T-helper 2 cell treated with Interferon-gamma antibody and Interleukin-4, amounts not matched to agents 5 μg/mL and 100 μg/mL, for 36 hours (primary cell): ENCODE data around the gene OMP.

Experiments used
- DNase-seq: peaks from one replicate; pipeline ENCODE4 v3.0.0; 2021; ENCODE audit warnings: low spot score
- H3K27ac Mint-ChIP-seq: one replicate; pipeline ENCODE4 v1.8.0; 2021; ENCODE audit warnings: mild to moderate bottlenecking, mixed read lengths
- H3K27me3 Mint-ChIP-seq: one replicate; pipeline ENCODE4 v1.8.0; 2021; ENCODE audit warnings: low read depth, mixed read lengths
- H3K36me3 Mint-ChIP-seq: one replicate; pipeline ENCODE4 v1.8.0; 2021; ENCODE audit warnings: low read depth, mixed read lengths
- H3K4me1 Mint-ChIP-seq: one replicate; pipeline ENCODE4 v1.8.0; 2021; ENCODE audit warnings: low read depth, mixed read lengths
- H3K4me3 Mint-ChIP-seq: one replicate; pipeline ENCODE4 v1.8.0; 2022; ENCODE audit warnings: mild to moderate bottlenecking, moderate library complexity, mixed read lengths
- H3K9me3 Mint-ChIP-seq: one replicate; pipeline ENCODE4 v1.8.0; 2021; ENCODE audit warnings: mixed read lengths

The OMP gene

DNA sequence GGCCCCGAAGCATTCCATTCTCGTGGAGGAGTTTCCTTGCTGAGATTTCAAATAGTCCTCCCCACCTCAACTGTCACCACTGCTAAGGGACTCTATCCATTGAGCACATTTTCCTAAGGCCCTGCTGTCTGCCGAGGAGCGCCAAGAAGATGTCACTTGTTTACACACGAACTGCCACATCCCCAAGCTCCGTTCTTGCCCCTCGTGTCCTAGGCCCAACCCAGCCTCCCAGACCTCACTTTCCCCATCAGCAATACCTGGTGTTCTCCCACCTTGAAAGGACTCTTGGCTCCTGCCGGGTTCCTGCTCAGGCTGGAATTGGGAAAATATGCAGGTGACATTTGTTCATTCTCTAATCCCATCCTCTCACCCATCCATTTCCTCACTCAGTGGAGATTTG, 21.4 kb downstream of the OMP start:
- no peak overlapping the region for H3K27ac Mint-ChIP-seq
- no peaks in the 10 kb centered on the region for H3K36me3 Mint-ChIP-seq
- peaks cover 5% of the 10 kb centered on the region for H3K27me3 Mint-ChIP-seq
- H3K4me1 Mint-ChIP-seq: peaks cover 10% of the 10 kb centered on the region
- DNase-seq: no peak
- no peak overlapping the region for H3K4me3 Mint-ChIP-seq
- H3K9me3 Mint-ChIP-seq: no peaks in the 10 kb centered on the region

- Mint-ChIP-seq H3K27me3 (peaks cover 5% of the 10 kb centered on the region), H3K4me3 (no peak overlapping the region), H3K27ac (no peak overlapping the region), H3K36me3 (no peaks in the 10 kb centered on the region), H3K4me1 (peaks cover 10% of the 10 kb centered on the region), H3K9me3 (no peaks in the 10 kb centered on the region)
- DNase-seq: no peak
Observed at GRCh38 chr11:77124488-77124887, 21.8 kb downstream of the OMP start.

DNA sequence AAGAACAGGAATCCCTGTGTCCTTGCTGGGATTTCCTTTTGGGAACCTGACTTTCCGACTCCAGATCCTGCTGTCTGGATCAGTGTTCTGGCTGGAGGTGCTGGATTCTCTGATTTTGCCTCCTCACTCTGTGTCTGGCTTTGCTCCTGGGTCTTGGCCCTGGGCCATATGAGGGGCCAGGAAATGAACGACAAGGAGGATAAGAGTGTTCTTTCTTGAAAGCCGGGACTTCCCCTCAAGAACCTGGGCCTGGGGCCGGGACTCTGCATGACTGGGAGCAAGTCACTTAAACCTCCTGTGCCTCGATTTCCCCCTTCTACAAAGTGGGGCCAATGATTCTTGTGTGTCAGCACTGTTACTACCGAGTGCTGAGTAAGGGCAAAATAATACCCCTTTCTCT, 22.6 kb downstream of the OMP start:
- Mint-ChIP-seq H3K4me3 (no peak overlapping the region), H3K9me3 (no peaks in the 10 kb centered on the region), H3K36me3 (no peaks in the 10 kb centered on the region), H3K27me3 (peaks cover 5% of the 10 kb centered on the region), H3K4me1 (peaks cover 10% of the 10 kb centered on the region), H3K27ac (no peak overlapping the region)
- no peak for DNase-seq

DNA sequence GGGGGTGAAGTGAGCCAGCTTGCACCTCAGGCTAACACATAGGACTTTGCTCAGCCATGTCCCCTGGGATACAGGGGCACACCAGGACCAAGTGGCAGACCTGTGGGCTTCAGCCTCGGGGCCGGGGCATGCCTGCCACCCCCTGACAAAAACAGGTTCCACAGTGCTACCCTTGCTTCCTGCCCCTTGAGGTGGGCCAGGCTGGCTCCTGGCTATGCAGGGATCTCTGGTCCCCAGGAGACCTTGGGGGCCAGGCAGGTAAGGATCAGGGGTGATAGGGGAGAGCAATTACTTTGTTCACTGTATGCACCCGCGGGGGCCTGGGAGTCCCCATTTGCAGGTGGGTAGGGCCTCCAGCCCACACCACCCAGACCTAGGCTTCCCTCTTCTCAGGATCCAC, 23.1 kb downstream of the OMP start:
- Mint-ChIP-seq H3K27me3 (peaks cover 5% of the 10 kb centered on the region), H3K9me3 (no peaks in the 10 kb centered on the region), H3K4me1 (peaks cover 10% of the 10 kb centered on the region), H3K36me3 (no peaks in the 10 kb centered on the region), H3K4me3 (no peak overlapping the region), H3K27ac (no peak overlapping the region)
- no peak for DNase-seq

DNA sequence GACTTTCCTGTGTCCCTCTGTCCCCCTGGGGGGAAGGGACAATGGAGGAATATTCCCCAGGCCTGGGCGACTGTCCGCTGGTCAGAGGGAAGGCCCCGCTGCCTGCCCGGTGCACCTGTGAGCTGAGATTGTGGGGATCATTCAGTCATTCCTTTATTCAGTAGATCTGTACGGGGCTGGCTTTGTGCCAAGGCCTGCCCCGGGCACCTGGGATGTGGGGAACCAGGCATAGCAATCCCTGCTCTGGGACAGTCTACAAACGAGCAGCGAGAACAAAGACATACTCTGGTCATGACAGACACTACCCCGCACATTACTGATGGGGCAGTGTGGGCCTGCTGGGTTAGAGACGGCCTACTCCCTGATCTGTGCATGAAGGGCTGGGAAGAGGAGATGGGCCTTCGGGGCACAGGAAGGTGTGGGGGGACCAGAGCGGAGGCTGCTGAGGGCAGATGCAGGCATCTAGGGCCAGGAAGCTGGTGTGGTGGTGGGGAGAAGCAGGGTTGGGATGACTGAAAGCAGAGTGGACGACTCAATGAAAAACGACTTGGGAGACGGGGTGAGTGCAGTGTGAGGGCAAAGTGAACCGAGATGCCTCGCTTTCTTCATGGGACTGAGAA, 23.6 kb downstream of the OMP start:
- Mint-ChIP-seq H3K9me3 (no peaks in the 10 kb centered on the region), H3K27ac (peak overlapping the region; percentile 20), H3K27me3 (peaks cover 5% of the 10 kb centered on the region)

DNA sequence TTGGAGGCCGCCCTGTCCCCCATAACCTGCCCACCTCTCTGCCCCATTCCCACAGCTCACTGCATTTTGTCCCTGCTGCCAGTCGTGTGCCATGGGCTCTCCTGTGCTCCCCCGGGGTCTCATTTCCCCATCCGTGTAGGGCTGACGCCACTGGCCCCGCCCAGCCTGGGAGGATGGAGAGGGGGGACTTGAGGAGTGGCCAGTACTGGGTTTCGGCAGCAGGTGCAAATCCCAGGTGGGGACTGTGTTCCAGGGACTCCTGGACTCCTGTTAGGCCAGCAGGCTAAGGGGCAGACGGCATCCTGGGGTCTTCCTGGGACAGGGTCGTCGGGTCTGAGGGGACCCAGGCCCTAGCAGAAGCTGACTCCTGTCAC, 24.2 kb downstream of the OMP start:
- H3K9me3 Mint-ChIP-seq: no peaks in the 10 kb centered on the region
- peaks cover 8% of the 10 kb centered on the region for H3K4me1 Mint-ChIP-seq
- H3K36me3 Mint-ChIP-seq: no peaks in the 10 kb centered on the region
- H3K27ac Mint-ChIP-seq: no peak overlapping the region
- no peak for DNase-seq
- peak overlapping the region; percentile 70 for H3K4me3 Mint-ChIP-seq
- peaks cover 5% of the 10 kb centered on the region for H3K27me3 Mint-ChIP-seq

More for the DNA sequence above, 23.6 kb downstream of the OMP start:
- DNase-seq: no peak
- H3K36me3 Mint-ChIP-seq: no peaks in the 10 kb centered on the region
- peak overlapping the region; percentile 38 for H3K4me3 Mint-ChIP-seq
- peaks cover 8% of the 10 kb centered on the region for H3K4me1 Mint-ChIP-seq

- H3K27me3 Mint-ChIP-seq: peaks cover 5% of the 10 kb centered on the region
- H3K4me3 Mint-ChIP-seq: peak overlapping the region; percentile 70
- DNase-seq: peak; percentile 50
- H3K27ac Mint-ChIP-seq: no peak overlapping the region
- H3K36me3 Mint-ChIP-seq: no peaks in the 10 kb centered on the region
- H3K9me3 Mint-ChIP-seq: no peaks in the 10 kb centered on the region
- peaks cover 8% of the 10 kb centered on the region for H3K4me1 Mint-ChIP-seq
Observed at GRCh38 chr11:77127235-77127911, 24.7 kb downstream of the OMP start.

DNA sequence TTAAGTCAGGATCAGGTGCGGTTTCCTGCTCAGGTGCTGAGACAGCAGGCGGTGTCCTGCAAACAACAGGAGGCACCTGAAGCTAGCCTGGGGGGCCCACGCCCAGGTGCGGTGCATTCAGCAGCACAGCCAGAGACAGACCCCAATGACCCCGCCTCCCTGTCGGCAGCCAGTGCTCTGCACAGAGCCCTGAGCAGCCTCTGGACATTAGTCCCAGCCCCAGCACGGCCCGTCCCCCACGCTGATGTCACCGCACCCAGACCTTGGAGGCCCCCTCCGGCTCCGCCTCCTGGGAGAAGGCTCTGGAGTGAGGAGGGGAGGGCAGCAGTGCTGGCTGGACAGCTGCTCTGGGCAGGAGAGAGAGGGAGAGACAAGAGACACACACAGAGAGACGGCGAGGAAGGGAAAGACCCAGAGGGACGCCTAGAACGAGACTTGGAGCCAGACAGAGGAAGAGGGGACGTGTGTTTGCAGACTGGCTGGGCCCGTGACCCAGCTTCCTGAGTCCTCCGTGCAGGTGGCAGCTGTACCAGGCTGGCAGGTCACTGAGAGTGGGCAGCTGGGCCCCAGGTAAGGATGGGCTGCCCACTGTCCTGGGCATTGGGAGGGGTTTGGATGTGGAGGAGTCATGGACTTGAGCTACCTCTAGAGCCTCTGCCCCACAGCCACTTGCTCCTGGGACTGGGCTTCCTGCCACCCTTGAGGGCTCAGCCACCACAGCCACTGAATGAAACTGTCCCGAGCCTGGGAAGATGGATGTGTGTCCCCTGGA, 25.5 kb downstream of the OMP start, which contains the start of gene MYO7A:
TSS of gene MYO7A (plus strand) at position 327 of the 772 bp plus-strand sequence. CDS start 2,389 bp downstream, outside the sequence.
- H3K27me3 Mint-ChIP-seq: peaks cover 5% of the 10 kb centered on the region
- no peaks in the 10 kb centered on the region for H3K36me3 Mint-ChIP-seq
- H3K27ac Mint-ChIP-seq: no peak within 1 kb of the TSS
- no peaks in the 10 kb centered on the region for H3K9me3 Mint-ChIP-seq
- H3K4me3 Mint-ChIP-seq: peak within 1 kb of the TSS; percentile 70
- no peak for DNase-seq
- peaks cover 8% of the 10 kb centered on the region for H3K4me1 Mint-ChIP-seq

DNA sequence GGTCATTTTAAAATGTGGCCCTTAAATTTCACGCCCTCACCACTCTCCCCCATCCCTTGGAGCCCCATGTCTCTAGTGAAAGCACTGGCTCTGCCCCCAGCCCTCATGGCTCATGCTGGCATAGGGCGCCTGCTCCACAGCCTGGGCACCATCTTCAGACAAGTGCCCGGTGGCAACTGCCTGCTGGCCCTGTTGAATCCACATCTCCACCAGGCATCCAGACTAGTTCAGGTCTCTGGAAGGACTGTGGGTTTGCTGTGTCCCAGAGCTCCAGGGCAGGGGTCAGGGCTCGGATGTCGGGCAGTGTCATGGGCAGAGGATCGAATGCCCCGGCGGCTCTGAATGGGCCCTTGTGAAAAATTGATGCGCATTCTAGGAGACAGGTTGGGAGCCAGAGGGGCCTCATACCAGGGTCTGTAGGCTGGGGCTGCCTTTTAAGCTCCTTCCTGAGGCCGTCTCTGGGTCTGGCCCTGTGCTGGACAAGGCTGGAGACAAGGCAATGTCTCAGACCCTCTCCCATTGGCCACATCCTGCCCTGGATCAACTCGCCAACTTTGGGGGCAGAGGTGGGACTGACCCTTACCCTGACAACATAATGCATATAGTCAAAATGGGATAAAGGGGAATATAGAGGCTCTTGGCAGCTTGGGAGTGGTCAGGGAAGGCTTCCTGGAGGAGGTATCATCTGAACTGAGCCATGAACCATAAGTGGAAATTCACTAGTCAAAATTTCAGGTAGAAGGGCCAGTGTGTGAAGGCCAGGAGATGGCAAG, 26.6 kb downstream of the OMP start:
- no peaks in the 10 kb centered on the region for H3K36me3 Mint-ChIP-seq
- no peak for DNase-seq
- no peak overlapping the region for H3K27ac Mint-ChIP-seq
- H3K9me3 Mint-ChIP-seq: no peaks in the 10 kb centered on the region
- H3K4me3 Mint-ChIP-seq: no peak overlapping the region
- H3K27me3 Mint-ChIP-seq: peaks cover 5% of the 10 kb centered on the region
- peaks cover 8% of the 10 kb centered on the region for H3K4me1 Mint-ChIP-seq

GRCh38 chr11:77129842-77130756, 27.5 kb downstream of the OMP start:
- Mint-ChIP-seq H3K27ac (no peak overlapping the region), H3K4me3 (no peak overlapping the region), H3K4me1 (peaks cover 8% of the 10 kb centered on the region), H3K36me3 (no peaks in the 10 kb centered on the region), H3K27me3 (peaks cover 5% of the 10 kb centered on the region), H3K9me3 (no peaks in the 10 kb centered on the region)
- DNase-seq: no peak

- peaks cover 5% of the 10 kb centered on the region for H3K27me3 Mint-ChIP-seq
- H3K4me3 Mint-ChIP-seq: no peak overlapping the region
- no peaks in the 10 kb centered on the region for H3K9me3 Mint-ChIP-seq
- H3K4me1 Mint-ChIP-seq: peaks cover 13% of the 10 kb centered on the region
- DNase-seq: no peak
- H3K27ac Mint-ChIP-seq: no peak overlapping the region
- H3K36me3 Mint-ChIP-seq: no peaks in the 10 kb centered on the region
Observed at GRCh38 chr11:77130763-77131513, 28.3 kb downstream of the OMP start.

DNA sequence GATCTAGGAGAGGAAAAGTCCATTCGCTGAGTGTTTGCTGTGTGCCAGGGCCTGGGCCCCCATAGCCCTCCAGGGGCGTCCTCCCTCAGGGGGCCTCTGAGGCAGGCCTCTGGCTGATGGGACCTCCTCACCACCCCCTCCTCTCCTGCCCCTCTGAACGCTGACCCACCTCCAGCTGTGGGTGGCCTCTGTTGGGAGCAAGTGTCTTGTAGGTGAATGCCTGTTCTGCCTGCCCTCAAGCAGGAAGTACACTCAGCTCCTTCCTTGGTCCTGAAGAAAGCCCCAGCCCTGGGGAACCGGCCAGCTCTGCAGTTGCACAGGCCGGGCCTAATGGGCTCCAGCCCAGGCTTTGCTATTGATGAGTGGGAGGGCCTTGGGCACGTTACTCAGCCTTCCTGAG, 28.9 kb downstream of the OMP start:
- Mint-ChIP-seq H3K27me3 (peaks cover 9% of the 10 kb centered on the region), H3K36me3 (no peaks in the 10 kb centered on the region), H3K9me3 (no peaks in the 10 kb centered on the region), H3K4me1 (peaks cover 17% of the 10 kb centered on the region), H3K4me3 (no peak overlapping the region), H3K27ac (no peak overlapping the region)
- no peak for DNase-seq
